ENCODE measurements around the gene DCC.

DNA sequence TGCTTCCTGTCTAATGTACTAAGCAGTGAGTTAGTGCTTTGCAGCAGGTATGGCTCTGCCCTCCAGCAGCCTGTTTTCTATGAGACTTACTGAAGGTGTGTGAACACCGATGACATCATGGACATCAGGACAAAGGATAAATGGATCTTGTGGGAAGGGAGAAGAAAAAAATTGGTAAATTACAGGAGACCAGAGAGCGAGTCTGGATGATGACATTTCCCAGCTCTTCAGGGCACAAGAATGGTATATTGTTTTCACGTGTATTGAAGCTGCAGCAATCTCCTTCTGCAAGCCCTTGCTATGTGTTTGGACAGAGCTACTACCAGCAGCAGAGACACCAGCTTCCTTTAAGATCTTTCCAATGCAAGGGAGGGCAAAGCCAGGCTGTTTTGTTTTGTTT lies 47.2 kb downstream of the DCC start:
- no peak for TF ChIP-seq NFE2L1 (tag; IDR thresholded peaks at IDR 0.05; ENCODE audit: borderline replicate concordance, low read depth)
- TF ChIP-seq EZH2 (IDR thresholded peaks at IDR 0.05; ENCODE audit: borderline replicate concordance, low read depth, low read length), result no peak
- TF ChIP-seq HDAC2 (IDR thresholded peaks at IDR 0.05), result no peak
- TF ChIP-seq ZNF766 (CRISPR knock-in tag; conservative IDR thresholded peaks at IDR 0.05), result no peak
- no peak for TF ChIP-seq GATA2 (CRISPR knock-in tag; IDR thresholded peaks at IDR 0.05)
- TF ChIP-seq NBN (IDR thresholded peaks at IDR 0.05; ENCODE audit: low read depth), result no peak
- TF ChIP-seq, protein P1, sequence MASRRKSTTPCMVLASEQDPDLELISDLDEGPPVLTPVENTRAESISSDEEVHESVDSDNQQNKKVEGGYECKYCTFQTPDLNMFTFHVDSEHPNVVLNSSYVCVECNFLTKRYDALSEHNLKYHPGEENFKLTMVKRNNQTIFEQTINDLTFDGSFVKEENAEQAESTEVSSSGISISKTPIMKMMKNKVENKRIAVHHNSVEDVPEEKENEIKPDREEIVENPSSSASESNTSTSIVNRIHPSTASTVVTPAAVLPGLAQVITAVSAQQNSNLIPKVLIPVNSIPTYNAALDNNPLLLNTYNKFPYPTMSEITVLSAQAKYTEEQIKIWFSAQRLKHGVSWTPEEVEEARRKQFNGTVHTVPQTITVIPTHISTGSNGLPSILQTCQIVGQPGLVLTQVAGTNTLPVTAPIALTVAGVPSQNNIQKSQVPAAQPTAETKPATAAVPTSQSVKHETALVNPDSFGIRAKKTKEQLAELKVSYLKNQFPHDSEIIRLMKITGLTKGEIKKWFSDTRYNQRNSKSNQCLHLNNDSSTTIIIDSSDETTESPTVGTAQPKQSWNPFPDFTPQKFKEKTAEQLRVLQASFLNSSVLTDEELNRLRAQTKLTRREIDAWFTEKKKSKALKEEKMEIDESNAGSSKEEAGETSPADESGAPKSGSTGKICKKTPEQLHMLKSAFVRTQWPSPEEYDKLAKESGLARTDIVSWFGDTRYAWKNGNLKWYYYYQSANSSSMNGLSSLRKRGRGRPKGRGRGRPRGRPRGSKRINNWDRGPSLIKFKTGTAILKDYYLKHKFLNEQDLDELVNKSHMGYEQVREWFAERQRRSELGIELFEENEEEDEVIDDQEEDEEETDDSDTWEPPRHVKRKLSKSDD (conservative IDR thresholded peaks at IDR 0.05; ENCODE audit: low read length), result no peak
- TF ChIP-seq ZNF311 (CRISPR knock-in tag; IDR thresholded peaks at IDR 0.05), result no peak
- no peak for TF ChIP-seq DNMT1 (IDR thresholded peaks at IDR 0.05)
- TF ChIP-seq SNRNP70 (optimal IDR thresholded peaks at IDR 0.05; ENCODE audit: low read depth, low read length), result no peak
- no peak for TF ChIP-seq SMARCA4 (IDR thresholded peaks at IDR 0.05)
- no peak for TF ChIP-seq CTBP1 (IDR thresholded peaks at IDR 0.05; ENCODE audit: borderline replicate concordance)

Measured in K562 (cell line).